Measurements from ENCODE around the gene PPFIA4. TPM values are rescaled to one million over a fixed set of nuclear protein-coding genes. Genes with fewer than 3 reads are reported as not detected.

Gene PPFIA4
- total RNA-seq, 6 experiments from 2014 or later: 0.37 to 1.3 (median 0.58) TPM

DNA sequence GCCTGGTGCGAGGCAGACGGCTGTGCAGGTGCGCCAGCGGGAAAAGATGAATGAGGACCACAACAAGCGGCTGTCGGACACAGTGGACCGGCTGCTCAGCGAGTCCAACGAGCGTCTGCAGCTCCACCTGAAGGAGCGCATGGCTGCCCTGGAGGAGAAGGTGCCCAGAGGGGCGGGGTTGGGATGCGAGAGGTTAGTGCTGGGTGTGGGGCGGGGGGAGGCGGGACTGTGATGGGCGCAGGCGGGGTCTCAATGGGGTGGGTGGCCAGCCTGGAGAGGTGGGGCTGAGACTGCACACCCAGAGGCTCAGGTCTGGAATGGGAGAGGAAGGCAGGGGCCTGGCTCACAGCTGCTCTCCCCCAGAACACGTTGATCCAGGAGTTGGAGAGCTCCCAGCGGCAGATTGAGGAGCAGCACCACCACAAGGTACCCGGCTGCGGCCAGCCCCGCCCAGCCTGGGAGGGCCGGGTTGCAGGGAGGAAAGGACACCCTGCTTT lies 22.3 kb downstream of the PPFIA4 start:
- H3K4me1 Mint-ChIP-seq (ENCODE audit: low read depth): peaks cover 20% of the 10 kb centered on the region
- peaks cover 34% of the 10 kb centered on the region for H3K27me3 Mint-ChIP-seq (ENCODE audit: insufficient read depth)
- no peaks in the 10 kb centered on the region for H3K36me3 Mint-ChIP-seq (ENCODE audit: low read depth)
- H3K27ac Mint-ChIP-seq: no peak overlapping the region
- no peaks in the 10 kb centered on the region for H3K9me3 Mint-ChIP-seq
- no peak for DNase-seq
- TF ChIP-seq, protein P1, sequence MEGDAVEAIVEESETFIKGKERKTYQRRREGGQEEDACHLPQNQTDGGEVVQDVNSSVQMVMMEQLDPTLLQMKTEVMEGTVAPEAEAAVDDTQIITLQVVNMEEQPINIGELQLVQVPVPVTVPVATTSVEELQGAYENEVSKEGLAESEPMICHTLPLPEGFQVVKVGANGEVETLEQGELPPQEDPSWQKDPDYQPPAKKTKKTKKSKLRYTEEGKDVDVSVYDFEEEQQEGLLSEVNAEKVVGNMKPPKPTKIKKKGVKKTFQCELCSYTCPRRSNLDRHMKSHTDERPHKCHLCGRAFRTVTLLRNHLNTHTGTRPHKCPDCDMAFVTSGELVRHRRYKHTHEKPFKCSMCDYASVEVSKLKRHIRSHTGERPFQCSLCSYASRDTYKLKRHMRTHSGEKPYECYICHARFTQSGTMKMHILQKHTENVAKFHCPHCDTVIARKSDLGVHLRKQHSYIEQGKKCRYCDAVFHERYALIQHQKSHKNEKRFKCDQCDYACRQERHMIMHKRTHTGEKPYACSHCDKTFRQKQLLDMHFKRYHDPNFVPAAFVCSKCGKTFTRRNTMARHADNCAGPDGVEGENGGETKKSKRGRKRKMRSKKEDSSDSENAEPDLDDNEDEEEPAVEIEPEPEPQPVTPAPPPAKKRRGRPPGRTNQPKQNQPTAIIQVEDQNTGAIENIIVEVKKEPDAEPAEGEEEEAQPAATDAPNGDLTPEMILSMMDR (IDR thresholded peaks at IDR 0.05): no peak
- no peak overlapping the region for H3K4me3 Mint-ChIP-seq

DNA sequence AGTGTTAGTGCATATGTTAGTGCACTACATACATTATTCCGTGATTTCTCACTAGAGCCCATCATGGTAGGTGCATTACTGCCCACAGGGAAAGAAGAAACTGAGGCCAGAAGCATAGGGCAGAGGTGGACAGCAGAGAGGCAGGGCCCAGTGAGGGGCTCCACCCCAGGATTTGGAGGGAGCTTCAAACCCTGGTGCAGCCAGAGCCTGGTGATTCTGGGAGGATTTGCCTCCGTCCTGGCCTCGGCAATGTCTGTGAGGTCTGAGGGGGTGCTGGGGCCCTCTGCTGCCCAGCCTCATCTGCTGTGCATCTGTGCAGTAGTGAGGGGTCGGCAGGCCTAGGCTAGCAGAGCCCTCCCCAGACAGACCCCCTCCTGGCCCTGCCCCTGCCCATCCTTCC lies 22.8 kb downstream of the PPFIA4 start:
- TF ChIP-seq, protein P1 (IDR thresholded peaks at IDR 0.05): no peak
- peaks cover 20% of the 10 kb centered on the region for H3K4me1 Mint-ChIP-seq (ENCODE audit: low read depth)
- H3K9me3 Mint-ChIP-seq: no peaks in the 10 kb centered on the region
- DNase-seq: no peak
- no peak overlapping the region for H3K27ac Mint-ChIP-seq
- H3K4me3 Mint-ChIP-seq: no peak overlapping the region
- peaks cover 34% of the 10 kb centered on the region for H3K27me3 Mint-ChIP-seq (ENCODE audit: insufficient read depth)
- no peaks in the 10 kb centered on the region for H3K36me3 Mint-ChIP-seq (ENCODE audit: low read depth)

DNA sequence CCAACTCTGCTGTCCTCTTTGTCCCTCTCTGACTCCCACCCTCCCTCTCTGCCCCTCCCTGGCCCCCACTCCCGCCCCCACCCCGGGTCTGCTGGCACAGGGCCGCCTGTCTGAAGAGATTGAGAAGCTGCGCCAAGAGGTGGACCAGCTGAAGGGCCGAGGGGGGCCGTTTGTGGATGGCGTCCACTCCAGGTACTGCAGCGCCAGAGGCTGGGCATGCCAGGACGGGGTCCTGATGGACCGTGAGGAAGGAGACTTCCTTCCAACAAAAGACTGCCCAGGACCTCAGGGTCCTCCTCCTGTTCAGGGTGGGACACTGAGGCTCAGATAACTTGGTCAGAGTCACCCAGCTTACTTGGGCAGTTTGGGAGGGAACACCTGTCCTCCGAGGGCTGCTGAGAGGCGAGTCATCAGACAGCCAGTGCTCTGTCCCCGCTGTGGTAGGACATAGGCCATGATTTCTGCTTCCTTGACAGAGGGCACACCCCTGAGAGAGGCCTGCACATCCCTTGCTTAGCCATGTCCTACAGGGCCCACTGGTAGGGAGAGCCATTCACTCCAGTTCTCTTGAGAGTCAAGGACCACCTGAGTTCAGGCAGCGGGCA lies 23.4 kb downstream of the PPFIA4 start:
- Mint-ChIP-seq H3K4me1 (ENCODE audit: low read depth) (peaks cover 20% of the 10 kb centered on the region), H3K27me3 (ENCODE audit: insufficient read depth) (peaks cover 29% of the 10 kb centered on the region)
- DNase-seq: no peak

DNA sequence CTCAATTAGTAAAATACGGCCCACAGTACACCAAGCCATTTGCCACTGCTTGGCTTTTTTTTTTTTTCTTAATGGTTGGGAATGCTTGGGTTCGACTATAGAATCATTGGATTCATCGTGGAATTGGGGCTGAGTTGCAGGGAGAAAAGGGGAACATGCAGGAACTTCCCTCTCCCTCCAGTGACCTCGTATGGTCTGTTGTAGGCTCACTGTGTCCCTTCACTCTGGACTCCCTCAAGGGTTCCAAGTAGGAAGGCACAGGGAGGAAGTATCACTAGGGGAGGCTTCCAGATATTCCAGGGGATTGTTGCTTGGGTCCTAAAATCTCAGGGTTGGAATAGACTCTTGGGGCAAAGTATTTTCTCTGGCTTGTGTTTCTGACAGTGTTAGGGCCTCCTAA lies 24.5 kb downstream of the PPFIA4 start:
- Mint-ChIP-seq H3K27me3 (ENCODE audit: insufficient read depth) (peaks cover 29% of the 10 kb centered on the region), H3K4me1 (ENCODE audit: low read depth) (peaks cover 20% of the 10 kb centered on the region), H3K36me3 (ENCODE audit: low read depth) (no peaks in the 10 kb centered on the region), H3K9me3 (no peaks in the 10 kb centered on the region), H3K27ac (no peak overlapping the region), H3K4me3 (no peak overlapping the region)
- TF ChIP-seq, protein P1 (IDR thresholded peaks at IDR 0.05): no peak
- no peak for DNase-seq

More for the DNA sequence above, 23.4 kb downstream of the PPFIA4 start:
- Mint-ChIP-seq H3K4me3 (no peak overlapping the region), H3K9me3 (no peaks in the 10 kb centered on the region), H3K36me3 (ENCODE audit: low read depth) (no peaks in the 10 kb centered on the region), H3K27ac (no peak overlapping the region)
- TF ChIP-seq, protein P1 (IDR thresholded peaks at IDR 0.05): no peak

DNA sequence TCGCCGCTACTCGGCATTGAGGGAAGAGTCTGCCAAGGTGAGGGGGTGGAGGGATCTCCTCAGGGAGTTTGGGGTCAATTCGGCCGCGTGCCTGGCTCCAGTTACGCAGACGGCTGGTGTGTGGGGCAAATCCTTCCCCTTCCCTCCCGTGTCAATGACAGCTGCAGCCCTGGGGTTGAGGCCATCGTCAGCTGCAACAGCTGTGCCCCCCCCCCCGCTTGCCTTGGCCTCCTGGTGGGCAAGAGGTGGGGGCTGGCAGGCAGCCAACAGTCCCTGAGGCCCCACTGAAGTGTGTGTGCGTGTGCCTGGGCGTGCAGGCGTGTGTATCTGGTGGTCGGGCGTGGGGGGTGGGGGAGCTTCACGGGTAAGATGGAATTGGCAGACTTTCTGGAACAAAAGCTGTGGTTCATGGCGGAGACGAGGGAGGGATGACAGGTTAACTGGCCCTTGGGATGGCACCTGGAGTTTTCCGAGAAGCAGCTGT lies 25.6 kb downstream of the PPFIA4 start:
- TF ChIP-seq, protein P1 (IDR thresholded peaks at IDR 0.05): no peak
- H3K9me3 Mint-ChIP-seq: no peaks in the 10 kb centered on the region
- no peak for DNase-seq
- no peak overlapping the region for H3K4me3 Mint-ChIP-seq
- peaks cover 12% of the 10 kb centered on the region for H3K4me1 Mint-ChIP-seq (ENCODE audit: low read depth)
- peaks cover 29% of the 10 kb centered on the region for H3K27me3 Mint-ChIP-seq (ENCODE audit: insufficient read depth)
- H3K27ac Mint-ChIP-seq: no peak overlapping the region
- no peaks in the 10 kb centered on the region for H3K36me3 Mint-ChIP-seq (ENCODE audit: low read depth)

All from HFFc6 (cell line).